LNCaP clone FGC (cell line): Measurements from ENCODE around the gene RBP4.

Experiments
- DNase-seq: peaks from one replicate; pipeline ENCODE4 v3.0.0-alpha.2; 2011; ENCODE audit warnings: low read depth
- H3K4me3 ChIP-seq: 2 replicates; pipeline ENCODE4 v1.5.1; 2011; ENCODE audit warnings: mild to moderate bottlenecking, low read depth, low read length, control low read depth
- CTCF ChIP-seq: IDR thresholded peaks from 2 replicates; pipeline ENCODE4 v1.5.1; 2012; ENCODE audit warnings: mild to moderate bottlenecking; ENCODE audit not compliant: control insufficient read depth, insufficient read depth; ENCODE audit errors: extremely low read depth

The RBP4 gene

GRCh38 chr10:93577565-93577964, 23.5 kb downstream of the RBP4 start:
- H3K4me3 ChIP-seq, result no peak overlapping the region
- peak; percentile 53 for DNase-seq
- TF ChIP-seq CTCF, result no peak

- no peak overlapping the region for H3K4me3 ChIP-seq
- no peak for TF ChIP-seq CTCF
- DNase-seq, result peak; percentile 84
These were observed 24.1 kb downstream of the RBP4 start for GRCh38 chr10:93576888-93577287.

GRCh38 chr10:93573924-93574323, 27.1 kb downstream of the RBP4 start:
- H3K4me3 ChIP-seq, result no peak overlapping the region
- no peak for TF ChIP-seq CTCF
- DNase-seq, result no peak

GRCh38 chr10:93573051-93573909, 27.8 kb downstream of the RBP4 start:
- DNase-seq, result no peak
- no peak for TF ChIP-seq CTCF
- H3K4me3 ChIP-seq, result no peak overlapping the region

GRCh38 chr10:93572606-93573005, 28.4 kb downstream of the RBP4 start:
- DNase-seq, result no peak
- no peak for TF ChIP-seq CTCF
- no peak overlapping the region for H3K4me3 ChIP-seq

- no peak for TF ChIP-seq CTCF
- no peak overlapping the region for H3K4me3 ChIP-seq
- no peak for DNase-seq
These were observed 30.7 kb downstream of the RBP4 start for GRCh38 chr10:93570383-93570782.

- TF ChIP-seq CTCF, result no peak
- DNase-seq, result no peak
- H3K4me3 ChIP-seq, result no peak overlapping the region
These were observed 33.0 kb downstream of the RBP4 start for GRCh38 chr10:93568105-93568390.
